Tibial nerve (tissue), 4 donors: Measurements from ENCODE around the gene TMEM132A.

Source experiments
- CTCF ChIP-seq, 5 experiments: fragments of 200-600 bp in 3 of 5; fragments of 450-650 bp in 2 of 5; sonication (generic) in 3 of 5; IDR thresholded peaks; one replicate each; pipeline ENCODE4 v1.5.1; 2016 to 2019; ENCODE audit warnings: antibody characterized with exemption in 5 of 5, mild to moderate bottlenecking in 3 of 5, moderate library complexity in 2 of 5
- EP300 ChIP-seq, 2 donors: sonication (generic); formaldehyde crosslinking; IDR thresholded peaks; one replicate each; pipeline ENCODE4 v1.6.1; 2017; ENCODE audit warnings: antibody characterized with exemption in 2 of 2, mild to moderate bottlenecking in 1 of 2
- POLR2A ChIP-seq, 2 donors: fragments of 450-650 bp; IDR thresholded peaks; one replicate each; pipeline ENCODE4 v1.6.1; 2017; ENCODE audit warnings: antibody characterized with exemption in 2 of 2, mild to moderate bottlenecking in 2 of 2, moderate library complexity in 2 of 2

- TF ChIP-seq CTCF (IDR thresholded peaks at IDR 0.05): no peak
- TF ChIP-seq EP300 (IDR thresholded peaks at IDR 0.05): no peak
- no peak for TF ChIP-seq POLR2A (IDR thresholded peaks at IDR 0.05)
These were observed 2.9 kb downstream of the TMEM132A start for GRCh38 chr11:60927061-60927592.
